ENCODE data around the gene SIAE.

GRCh38 chr11:124700028-124700427 lies 26.5 kb upstream of the SIAE start:
- no peak for TF ChIP-seq POLR2A (IDR thresholded peaks at IDR 0.05)
- no peak for TF ChIP-seq POLR2AphosphoS5 (IDR thresholded peaks at IDR 0.05)
